ENCODE data around the gene PRPF38B. TPM values are rescaled to one million over a fixed set of nuclear protein-coding genes. Genes with fewer than 3 reads are reported as not detected.
A peak's percentile ranks its signal among the peaks of the same experiment; 100 is the strongest.

PRPF38B gene
- total and polyA plus RNA-seq, 9 of the 15 experiments (the other 6 are each of a cell fraction or from before 2014, with no cell fraction given) = 25.3 to 85.5 (median 66.4) TPM

- TF ChIP-seq MGA (IDR thresholded peaks at IDR 0.05) = peak; percentile 58
- TF ChIP-seq RAD51 (IDR thresholded peaks at IDR 0.05; ENCODE audit: borderline replicate concordance, low read depth) = no peak
- TF ChIP-seq POLR2B (IDR thresholded peaks at IDR 0.05; ENCODE audit: low read depth, partially characterized antibody) = no peak
- TF ChIP-seq FOSL1 (tag; conservative IDR thresholded peaks at IDR 0.05) = 0 out of 2 replicates have a peak, but pooled peaks have one; percentile 23
- no peak for TF ChIP-seq SIN3B (IDR thresholded peaks at IDR 0.05; ENCODE audit: low read depth)
- TF ChIP-seq ADNP (tag; IDR thresholded peaks at IDR 0.05) = no peak
- no peak for TF ChIP-seq BMI1 (IDR thresholded peaks at IDR 0.05; ENCODE audit: low read length)
- no peak for TF ChIP-seq ZNF717 (CRISPR knock-in tag; IDR thresholded peaks at IDR 0.05)
- no peak for TF ChIP-seq ZBTB1 (CRISPR knock-in tag; IDR thresholded peaks at IDR 0.05; ENCODE audit: borderline replicate concordance, low read depth)
- TF ChIP-seq ZBTB9 (CRISPR knock-in tag; IDR thresholded peaks at IDR 0.05) = no peak
- TF ChIP-seq ZBTB5 (IDR thresholded peaks at IDR 0.05) = no peak
- TF ChIP-seq ZBTB17 (CRISPR knock-in tag; IDR thresholded peaks at IDR 0.05) = no peak
Observed at GRCh38 chr1:108692724-108693655, 880 bp downstream of the PRPF38B start (continued).

All from K562 (cell line).